Cardiac muscle cell (in vitro differentiated cells and primary cell): ENCODE data around the gene CENPP. TPM values are rescaled to one million over a fixed set of nuclear protein-coding genes. Genes with fewer than 3 reads are reported as not detected.
A peak's percentile ranks its signal among the peaks of the same experiment; 100 is the strongest.

Source experiments
- DNase-seq, 2 donors: peaks; one replicate each; pipeline versions ENCODE4 v3.0.0 to v3.0.0-alpha.2; 2010 to 2017; ENCODE audit warnings: low read depth in 1 of 2, low spot score in 1 of 2
- H3K27ac ChIP-seq: fragments of 200-600 bp; sonication (generic); 2 replicates; pipeline ENCODE4 v1.5.1; 2016
- H3K27me3 ChIP-seq: fragments of 200-600 bp; sonication (generic); 2 replicates; pipeline ENCODE4 v1.6.0; 2016; ENCODE audit warnings: control low read depth
- H3K36me3 ChIP-seq: fragments of 200-600 bp; sonication (generic); 2 replicates; pipeline ENCODE4 v1.5.1; 2016; ENCODE audit warnings: control low read depth
- H3K4me1 ChIP-seq: fragments of 200-600 bp; sonication (generic); 2 replicates; pipeline ENCODE4 v1.8.1; 2017; ENCODE audit warnings: low read depth, mild to moderate bottlenecking, mixed run types
- H3K4me3 ChIP-seq: fragments of 200-600 bp; sonication (generic); 2 replicates; pipeline ENCODE4 v1.5.1; 2016; ENCODE audit warnings: mild to moderate bottlenecking
- H3K9me3 ChIP-seq: fragments of 200-600 bp; sonication (generic); 2 replicates; pipeline ENCODE4 v1.5.1; 2017; ENCODE audit warnings: low read depth, mild to moderate bottlenecking, control low read depth
- CTCF ChIP-seq: IDR thresholded peaks from 2 replicates; pipeline ENCODE4 v1.5.1; 2012; ENCODE audit warnings: low read depth, mild to moderate bottlenecking, low read length
- polyA plus RNA-seq: library from polyadenylated mRNA; unstranded; fragments of >200 nt; fragmentation: Nextera tagmentation; extraction: Ambion mirVana; gene quantifications from 2 replicates; pipeline ENCODE4 v1.2.1, GENCODE V29; 2016
- total RNA-seq: library from RNA; depleted of rRNA; stranded (reverse); fragments of >200 nt; gene quantifications from 2 replicates; pipeline ENCODE4 v1.2.3, GENCODE V29; 2016

Gene CENPP
- total and polyA plus RNA-seq, 2 experiments from 2014 or later = 1.6 to 5.0 TPM

DNA sequence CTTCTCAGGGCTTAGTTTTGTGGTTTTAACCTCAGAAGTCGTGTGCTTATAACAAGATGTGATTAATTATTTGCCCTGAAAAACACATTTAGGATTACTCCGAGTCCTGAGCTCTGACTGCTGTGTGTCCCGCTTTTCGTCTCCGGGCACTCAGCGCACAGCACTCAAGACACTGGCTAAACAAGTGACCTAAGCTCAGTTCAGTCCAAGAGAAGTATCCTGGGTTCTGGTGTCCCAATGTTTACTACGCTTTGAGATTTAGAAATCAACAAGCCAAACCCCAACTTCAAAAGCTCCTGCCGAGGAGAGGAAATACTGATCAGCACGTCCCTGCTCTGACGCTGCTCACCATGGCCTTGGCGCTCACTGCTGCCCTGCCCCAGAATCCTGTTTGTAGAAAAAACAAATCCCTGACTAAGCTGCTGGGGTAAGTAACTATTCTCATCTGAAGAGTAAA is 290.9 kb downstream of the CENPP start:
- H3K36me3 ChIP-seq = peaks cover 11% of the 10 kb centered on the region
- H3K9me3 ChIP-seq = no peaks in the 10 kb centered on the region
- no peak for DNase-seq
- no peak overlapping the region for H3K4me3 ChIP-seq
- no peaks in the 10 kb centered on the region for H3K4me1 ChIP-seq
- no peak for TF ChIP-seq CTCF
- no peak overlapping the region for H3K27ac ChIP-seq
- no peaks in the 10 kb centered on the region for H3K27me3 ChIP-seq

DNA sequence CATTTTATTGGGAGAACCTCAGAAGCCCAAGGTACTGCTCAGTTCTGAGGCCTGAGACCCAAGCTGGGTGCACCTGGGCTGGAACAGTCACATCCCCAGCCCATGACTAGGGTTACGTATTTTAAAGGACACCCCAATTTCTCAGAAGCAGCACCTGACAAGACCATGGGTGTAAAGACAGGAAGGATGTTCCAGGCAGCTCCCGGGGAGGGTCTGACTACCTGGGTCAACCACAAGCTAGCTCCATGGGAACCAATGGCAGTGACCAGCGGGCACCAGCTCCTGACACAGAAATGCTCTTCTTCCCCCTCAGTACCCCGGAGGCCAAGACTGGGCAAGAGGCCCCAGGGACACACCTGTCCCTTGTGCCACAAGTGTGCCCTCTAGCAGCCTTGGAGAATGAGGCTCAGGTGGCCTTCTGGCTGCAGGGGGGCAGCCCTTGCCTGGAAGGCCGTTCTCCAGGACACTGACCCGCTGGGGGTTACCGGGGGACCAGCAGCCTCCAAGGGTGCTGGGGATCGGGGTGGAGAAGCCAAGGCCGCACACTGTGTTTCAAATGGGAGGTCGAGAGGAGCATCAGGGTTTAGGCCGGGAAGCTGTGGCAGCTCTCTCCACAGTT is 291.6 kb downstream of the CENPP start:
- H3K4me3 ChIP-seq = no peak overlapping the region
- no peaks in the 10 kb centered on the region for H3K4me1 ChIP-seq
- peaks cover 11% of the 10 kb centered on the region for H3K36me3 ChIP-seq
- H3K27me3 ChIP-seq = no peaks in the 10 kb centered on the region
- no peak for DNase-seq
- H3K9me3 ChIP-seq = no peaks in the 10 kb centered on the region
- TF ChIP-seq CTCF = no peak
- H3K27ac ChIP-seq = no peak overlapping the region

DNA sequence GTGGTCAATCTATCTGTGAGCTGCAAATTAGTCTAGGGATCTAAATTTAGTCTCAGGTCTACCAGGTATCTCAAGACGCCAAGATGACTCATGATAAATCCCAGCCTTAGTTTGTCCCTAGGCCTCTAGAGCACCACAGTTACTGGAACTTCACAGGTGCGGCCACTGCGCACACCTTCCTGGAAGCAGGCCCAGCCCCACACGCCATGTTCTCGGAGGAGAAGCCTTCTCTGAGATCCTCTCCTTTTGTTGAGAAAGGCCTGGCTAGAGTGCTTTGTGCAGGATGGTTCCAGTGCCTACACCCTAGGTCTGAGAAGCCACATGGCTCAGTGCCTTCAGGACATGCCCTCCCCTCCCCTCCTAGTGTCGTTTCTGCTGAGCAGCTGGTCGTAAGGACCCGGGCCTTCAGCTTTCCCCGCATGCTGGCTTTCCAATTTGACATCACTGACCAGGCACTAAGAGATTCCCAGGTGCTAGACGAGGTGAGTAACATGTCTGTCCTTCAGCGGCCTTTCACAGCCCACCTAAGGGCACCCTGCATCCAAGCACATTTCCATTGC is 292.3 kb downstream of the CENPP start:
- no peaks in the 10 kb centered on the region for H3K27me3 ChIP-seq
- no peaks in the 10 kb centered on the region for H3K4me1 ChIP-seq
- H3K4me3 ChIP-seq = no peak overlapping the region
- no peak for DNase-seq
- H3K36me3 ChIP-seq = peaks cover 11% of the 10 kb centered on the region
- no peak for TF ChIP-seq CTCF
- H3K27ac ChIP-seq = no peak overlapping the region
- no peaks in the 10 kb centered on the region for H3K9me3 ChIP-seq

DNA sequence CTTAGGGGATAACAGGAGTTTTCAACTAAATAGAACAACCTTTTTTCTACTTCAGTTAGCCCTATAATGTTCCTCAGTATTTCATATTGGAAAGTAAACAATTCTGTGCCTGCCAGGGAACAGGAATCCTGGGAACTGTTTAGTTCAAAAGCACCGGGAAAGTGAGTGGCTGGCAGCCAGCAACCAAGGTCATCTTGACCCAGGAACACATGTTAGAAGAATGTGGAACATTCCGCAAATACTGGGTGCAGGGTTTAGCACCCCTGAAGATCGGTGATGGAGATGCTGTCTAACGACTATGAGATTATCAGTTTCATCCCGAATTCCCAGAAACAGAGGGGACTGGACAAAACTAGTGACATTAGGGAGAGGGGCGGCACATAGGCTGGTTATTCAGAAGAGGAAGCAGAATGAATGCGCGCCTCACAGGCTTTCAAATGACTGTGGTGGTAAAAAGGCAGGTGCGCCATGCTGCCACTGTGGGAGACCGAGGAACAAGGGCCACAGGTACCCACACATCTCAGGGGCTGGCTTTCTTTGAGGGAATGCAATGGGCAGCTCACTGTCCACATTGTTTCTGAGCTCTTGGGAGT is 293.0 kb downstream of the CENPP start:
- no peak overlapping the region for H3K4me3 ChIP-seq
- DNase-seq = peak in 1 of 2 donors; percentile 3
- TF ChIP-seq CTCF = no peak
- no peak overlapping the region for H3K27ac ChIP-seq
- H3K36me3 ChIP-seq = peaks cover 11% of the 10 kb centered on the region
- no peaks in the 10 kb centered on the region for H3K9me3 ChIP-seq
- H3K4me1 ChIP-seq = no peaks in the 10 kb centered on the region
- no peaks in the 10 kb centered on the region for H3K27me3 ChIP-seq

DNA sequence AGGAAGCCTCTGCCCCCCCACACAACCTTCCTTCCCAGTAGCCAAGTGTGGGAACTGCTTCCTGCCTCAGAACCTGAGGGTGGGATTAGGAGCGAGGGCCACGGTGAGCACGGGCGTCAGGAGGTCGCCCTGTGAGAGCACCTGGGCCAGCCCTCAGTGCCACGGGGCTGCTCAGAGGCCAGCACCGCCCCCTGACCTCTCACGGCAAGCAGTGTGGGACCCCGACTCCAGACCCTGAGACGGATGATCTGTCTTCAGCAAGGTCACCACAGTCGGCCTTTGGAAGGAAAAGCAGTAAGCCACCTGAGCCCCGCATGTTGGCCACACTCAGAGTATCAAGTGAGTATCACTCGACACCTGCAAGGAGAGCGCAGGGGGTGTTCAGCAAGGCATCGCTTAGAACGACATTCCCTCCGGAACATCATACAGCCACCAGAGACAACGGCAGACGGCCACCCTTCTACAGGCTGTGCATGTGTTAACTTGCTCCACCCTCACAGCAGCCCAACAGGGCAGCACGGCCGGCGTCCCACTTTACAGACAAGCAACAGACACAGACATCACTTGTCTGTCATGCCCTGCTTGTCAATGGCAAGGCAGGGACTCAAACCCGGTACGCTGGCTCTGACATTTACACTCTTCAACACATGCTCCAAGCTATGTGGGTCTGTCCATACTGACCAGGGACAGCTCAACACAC is 294.0 kb downstream of the CENPP start:
- Histone ChIP-seq H3K27me3 (no peaks in the 10 kb centered on the region), H3K27ac (no peak overlapping the region), H3K36me3 (peaks cover 11% of the 10 kb centered on the region)

More for the DNA sequence above, 294.0 kb downstream of the CENPP start:
- H3K4me1 ChIP-seq = no peaks in the 10 kb centered on the region
- no peak for TF ChIP-seq CTCF
- H3K4me3 ChIP-seq = no peak overlapping the region
- H3K9me3 ChIP-seq = no peaks in the 10 kb centered on the region
- DNase-seq = peak in 1 of 2 donors; percentile 3
